ENCODE measurements around the gene REV1. TPM values are rescaled to one million over a fixed set of nuclear protein-coding genes. Genes with fewer than 3 reads are reported as not detected.

Gene REV1
- total and polyA plus RNA-seq, 12 donors: 9.6 to 83.1 (median 30.2) TPM

- H3K4me3 ChIP-seq: no peak overlapping the region
- H3K4me1 ChIP-seq: peaks cover 0 to 5% (median 2%) of the 10 kb centered on the region in 9 donors
- no peak for TF ChIP-seq CTCF (IDR thresholded peaks at IDR 0.05)
- no peaks in the 10 kb centered on the region for H3K36me3 ChIP-seq
- no peaks in the 10 kb centered on the region for H3K9me3 ChIP-seq
- no peak overlapping the region for H3K27ac ChIP-seq
- no peak for DNase-seq
- H3K27me3 ChIP-seq: peaks cover 0 to 28% (median 15%) of the 10 kb centered on the region in 7 donors
- intact Hi-C loops (cut with DNase I): no loop called here
- WGBS, 2 donors: 80 to 88% methylated on average over 2 of the region's 2 CpGs
- ATAC-seq: no peak
Measured at GRCh38 chr2:99496021-99496420, 6.2 kb upstream of the REV1 start.

GRCh38 chr2:99495115-99495860 lies 5.5 kb upstream of the REV1 start:
- Histone ChIP-seq H3K4me1 (peaks cover 0 to 11% (median 8%) of the 10 kb centered on the region in 9 donors), H3K4me3 (no peak overlapping the region), H3K9me3 (no peaks in the 10 kb centered on the region), H3K27me3 (peaks cover 0 to 24% (median 15%) of the 10 kb centered on the region in 7 donors), H3K36me3 (no peaks in the 10 kb centered on the region), H3K27ac (no peak overlapping the region)
- intact Hi-C loops (cut with DNase I): no loop called here
- WGBS, 2 donors: 88 to 90% methylated on average over 4 of the region's 4 CpGs
- DNase-seq (no peak), ATAC-seq (no peak)
- TF ChIP-seq CTCF (IDR thresholded peaks at IDR 0.05): no peak

- H3K9me3 ChIP-seq: no peaks in the 10 kb centered on the region
- no peak overlapping the region for H3K4me3 ChIP-seq
- intact Hi-C loops (cut with DNase I): loop anchor here in 3 of 10 donors (5.0 kb wide), 3 partner anchors 50 to 315 kb away; partner anchors contain the start of genes EIF5B (in 1 of the 3) and TXNDC9 (in 1 of the 3)
- H3K36me3 ChIP-seq: no peaks in the 10 kb centered on the region
- peaks cover 3 to 22% (median 17%) of the 10 kb centered on the region in 9 donors for H3K4me1 ChIP-seq
- no peak for DNase-seq
- ATAC-seq: no peak
- H3K27me3 ChIP-seq: peaks cover 0 to 5% (median 0%) of the 10 kb centered on the region in 7 donors
- no peak overlapping the region for H3K27ac ChIP-seq
- TF ChIP-seq CTCF (IDR thresholded peaks at IDR 0.05): no peak
Measured at GRCh38 chr2:99492721-99493120, 2.9 kb upstream of the REV1 start.

GRCh38 chr2:99490623-99491461 lies 1.0 kb upstream of the REV1 start:
- Histone ChIP-seq H3K36me3 (no peaks in the 10 kb centered on the region), H3K27me3 (no peaks in the 10 kb centered on the region), H3K4me3 (peak overlapping the region; percentile 22 to 96 (median 86)), H3K4me1 (peaks cover 5 to 37% (median 35%) of the 10 kb centered on the region in 9 donors), H3K27ac (peak overlapping the region; percentile 92 to 99 (median 98)), H3K9me3 (no peaks in the 10 kb centered on the region)
- DNase-seq (no peak), ATAC-seq (no peak)
- WGBS, 2 donors: 37 to 38% methylated on average over 31 of the region's 31 CpGs
- intact Hi-C loops (cut with DNase I): loop anchor here in 8 of 10 donors (1.0 to 5.0 kb wide), 7 partner anchors 48 to 314 kb away; partner anchors contain the start of genes EIF5B (in 6 of the 8) and TXNDC9 (in 6 of the 8)
- no peak for TF ChIP-seq CTCF (IDR thresholded peaks at IDR 0.05)

Measured in heart right ventricle (tissue), 16 donors.